Colonic mucosa (tissue), 4 donors: ENCODE data around the gene GET4. TPM values are rescaled to one million over a fixed set of nuclear protein-coding genes. Genes with fewer than 3 reads are reported as not detected.
"Not testable (repeated sequence)": the region's sequence is repeated elsewhere in the genome, so short reads cannot be mapped to it uniquely, and the experiment has no call there.

Source experiments
- DNase-seq: peaks from one replicate; pipeline ENCODE4 v3.0.0-alpha.2; 2020
- H3K27ac ChIP-seq: fragments of 200-600 bp; one replicate; pipeline ENCODE4 v1.8.0; 2021
- H3K27me3 ChIP-seq: fragments of 200-600 bp; one replicate; pipeline ENCODE4 v1.8.0; 2021
- H3K36me3 ChIP-seq: fragments of 200-600 bp; one replicate; pipeline ENCODE4 v1.8.0; 2021
- H3K4me1 ChIP-seq: fragments of 200-600 bp; one replicate; pipeline ENCODE4 v1.8.0; 2021; ENCODE audit warnings: mild to moderate bottlenecking
- H3K4me3 ChIP-seq: fragments of 200-600 bp; one replicate; pipeline ENCODE4 v1.8.0; 2021
- H3K9ac ChIP-seq, 2 donors: one replicate each; pipeline ENCODE4 v1.7.0; 2013; ENCODE audit warnings: control low read depth in 2 of 2, low read depth in 2 of 2, low read length in 2 of 2
- H3K9me3 ChIP-seq: fragments of 200-600 bp; one replicate; pipeline ENCODE4 v1.8.0; 2021
- intact Hi-C: fragments of 100-400 bp; cut with DNase I; formaldehyde crosslinking; loops from one replicate; pipeline ENCODE4 v1.14.1; 2022
- total RNA-seq, 2 donors: library from RNA; stranded (reverse); fragmentation: NEBNext Ultra II Directional in 1 of 2; extraction: Animal tissue kit (Norgen Biotek cat#: 25700) in 1 of 2; gene quantifications; one replicate each; pipeline ENCODE4 v1.2.1, GENCODE V29; 2021
- TF ChIP-seq, protein P1 (sequence below): fragments of 200-600 bp; IDR thresholded peaks from one replicate; pipeline ENCODE4 v1.8.0; 2022; ENCODE audit warnings: antibody characterized with exemption, mild to moderate bottlenecking
- donor health status: healthy.
- donor health status: DM: no; HTN: no; CAD: no.
- donor health status: DM: no; HTN: no; CAD: no.

Gene GET4
- total RNA-seq, 2 donors from 2014 or later: 33.0 to 35.9 TPM

DNA sequence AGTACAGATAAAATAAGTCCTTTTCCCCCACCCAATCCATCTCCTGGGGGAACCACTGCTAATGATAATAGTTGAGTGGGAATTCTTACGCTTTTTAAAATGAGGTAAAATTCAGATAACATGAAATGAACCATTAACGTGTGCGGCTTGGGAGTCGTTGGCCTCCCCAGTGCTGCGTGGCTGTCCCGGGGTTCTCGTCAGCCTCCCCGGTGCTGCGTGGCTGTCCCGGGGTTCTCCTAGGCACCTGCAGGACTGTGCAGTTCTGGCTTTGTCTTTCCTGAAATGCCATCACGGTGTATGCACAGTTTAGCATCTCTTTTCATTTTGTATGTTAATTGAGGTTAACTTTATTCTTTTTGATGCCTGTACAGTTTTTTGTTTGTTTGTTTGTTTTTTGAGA lies 30.6 kb upstream of the GET4 start:
- no peak overlapping the region for H3K9ac ChIP-seq
- H3K4me3 ChIP-seq: no peak overlapping the region
- intact Hi-C loops: no loop called here
- H3K9me3 ChIP-seq: no peaks in the 10 kb centered on the region
- H3K27me3 ChIP-seq: no peaks in the 10 kb centered on the region
- H3K27ac ChIP-seq: no peak overlapping the region
- H3K36me3 ChIP-seq: peaks cover 9% of the 10 kb centered on the region
- TF ChIP-seq, protein P1, sequence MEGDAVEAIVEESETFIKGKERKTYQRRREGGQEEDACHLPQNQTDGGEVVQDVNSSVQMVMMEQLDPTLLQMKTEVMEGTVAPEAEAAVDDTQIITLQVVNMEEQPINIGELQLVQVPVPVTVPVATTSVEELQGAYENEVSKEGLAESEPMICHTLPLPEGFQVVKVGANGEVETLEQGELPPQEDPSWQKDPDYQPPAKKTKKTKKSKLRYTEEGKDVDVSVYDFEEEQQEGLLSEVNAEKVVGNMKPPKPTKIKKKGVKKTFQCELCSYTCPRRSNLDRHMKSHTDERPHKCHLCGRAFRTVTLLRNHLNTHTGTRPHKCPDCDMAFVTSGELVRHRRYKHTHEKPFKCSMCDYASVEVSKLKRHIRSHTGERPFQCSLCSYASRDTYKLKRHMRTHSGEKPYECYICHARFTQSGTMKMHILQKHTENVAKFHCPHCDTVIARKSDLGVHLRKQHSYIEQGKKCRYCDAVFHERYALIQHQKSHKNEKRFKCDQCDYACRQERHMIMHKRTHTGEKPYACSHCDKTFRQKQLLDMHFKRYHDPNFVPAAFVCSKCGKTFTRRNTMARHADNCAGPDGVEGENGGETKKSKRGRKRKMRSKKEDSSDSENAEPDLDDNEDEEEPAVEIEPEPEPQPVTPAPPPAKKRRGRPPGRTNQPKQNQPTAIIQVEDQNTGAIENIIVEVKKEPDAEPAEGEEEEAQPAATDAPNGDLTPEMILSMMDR: no peak
- DNase-seq: no peak
- H3K4me1 ChIP-seq: no peaks in the 10 kb centered on the region

GRCh38 chr7:846958-847650 lies 29.2 kb upstream of the GET4 start:
- H3K27ac ChIP-seq, DNase-seq, intact Hi-C loops, H3K27me3 ChIP-seq, H3K4me1 ChIP-seq, H3K9ac ChIP-seq, H3K4me3 ChIP-seq, H3K9me3 ChIP-seq: not testable (repeated sequence)
- H3K36me3 ChIP-seq: peaks cover 10% of the 10 kb centered on the region

DNA sequence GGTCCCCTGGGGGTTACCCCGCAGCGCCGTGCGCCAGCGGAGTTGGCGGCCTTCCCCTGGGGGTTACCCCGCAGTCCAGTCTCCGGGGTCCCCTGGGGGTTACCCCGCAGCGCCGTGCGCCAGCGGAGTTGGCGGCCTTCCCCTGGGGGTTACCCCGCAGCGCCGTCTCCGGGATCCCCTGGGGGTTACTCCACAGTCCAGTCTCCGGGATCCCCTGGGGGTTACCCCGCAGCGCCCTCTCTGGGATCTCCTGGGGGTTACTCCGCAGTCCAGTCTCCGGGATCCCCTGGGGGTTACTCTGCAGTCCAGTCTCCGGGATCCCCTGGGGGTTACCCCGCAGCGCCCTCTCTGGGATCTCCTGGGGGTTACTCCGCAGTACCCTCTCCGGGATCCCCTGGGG lies 28.6 kb upstream of the GET4 start:
- H3K4me1 ChIP-seq, H3K9ac ChIP-seq, H3K4me3 ChIP-seq, H3K27ac ChIP-seq, intact Hi-C loops, DNase-seq, H3K27me3 ChIP-seq, H3K9me3 ChIP-seq: not testable (repeated sequence)
- H3K36me3 ChIP-seq: peaks cover 16% of the 10 kb centered on the region

GRCh38 chr7:849145-849544 lies 27.2 kb upstream of the GET4 start:
- DNase-seq: no peak
- no peak overlapping the region for H3K9ac ChIP-seq
- H3K4me1 ChIP-seq: no peaks in the 10 kb centered on the region
- TF ChIP-seq, protein P1: no peak
- no peaks in the 10 kb centered on the region for H3K9me3 ChIP-seq
- intact Hi-C loops: no loop called here
- H3K27me3 ChIP-seq: no peaks in the 10 kb centered on the region
- H3K36me3 ChIP-seq: peaks cover 16% of the 10 kb centered on the region
- no peak overlapping the region for H3K27ac ChIP-seq
- no peak overlapping the region for H3K4me3 ChIP-seq

DNA sequence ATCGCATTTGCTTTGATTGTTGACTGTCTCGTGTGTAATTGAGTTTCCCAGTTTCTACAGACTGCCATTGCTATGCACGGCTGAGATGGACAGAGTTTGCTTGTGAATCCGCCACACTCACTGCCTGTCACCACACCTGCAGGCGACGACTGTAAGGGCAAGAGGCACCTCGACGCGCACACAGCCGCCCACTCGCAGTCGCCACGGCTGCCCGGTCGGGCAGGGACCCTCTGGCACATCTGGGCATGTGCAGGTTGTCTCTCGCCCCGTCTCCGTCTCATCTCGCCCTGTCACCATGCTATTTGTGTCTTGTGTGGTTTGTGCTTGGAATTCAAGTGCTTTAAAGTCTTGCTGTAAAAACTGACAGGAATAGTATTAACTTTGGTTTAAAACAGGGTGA lies 26.6 kb upstream of the GET4 start:
- H3K9ac ChIP-seq: no peak overlapping the region
- DNase-seq: no peak
- peaks cover 16% of the 10 kb centered on the region for H3K36me3 ChIP-seq
- no peak overlapping the region for H3K27ac ChIP-seq
- TF ChIP-seq, protein P1: no peak
- no peak overlapping the region for H3K4me3 ChIP-seq
- H3K9me3 ChIP-seq: no peaks in the 10 kb centered on the region
- intact Hi-C loops: no loop called here
- no peaks in the 10 kb centered on the region for H3K27me3 ChIP-seq
- H3K4me1 ChIP-seq: no peaks in the 10 kb centered on the region

DNA sequence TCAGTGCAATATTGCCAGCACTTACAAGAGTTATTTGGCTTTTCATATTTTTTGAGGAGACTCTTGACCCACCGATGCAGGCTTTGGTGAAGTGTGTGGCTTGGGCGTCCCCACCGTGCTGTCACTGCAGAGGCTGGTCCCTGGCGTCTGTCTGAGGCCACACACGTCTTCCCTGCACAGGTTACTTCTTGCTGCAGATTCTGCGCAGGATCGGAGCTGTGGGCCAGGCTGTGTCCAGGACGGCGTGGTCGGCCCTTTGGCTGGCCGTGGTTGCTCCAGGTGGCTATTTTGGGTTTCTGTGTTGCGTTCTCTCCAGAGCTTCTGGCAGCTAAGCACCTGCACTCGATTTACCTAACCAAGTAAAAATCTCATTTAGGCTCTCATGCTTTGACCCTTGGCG lies 25.1 kb upstream of the GET4 start:
- Histone ChIP-seq H3K4me1 (no peaks in the 10 kb centered on the region), H3K27ac (no peak overlapping the region), H3K9ac (no peak overlapping the region), H3K9me3 (no peaks in the 10 kb centered on the region), H3K4me3 (no peak overlapping the region), H3K27me3 (no peaks in the 10 kb centered on the region), H3K36me3 (peaks cover 16% of the 10 kb centered on the region)
- no peak for DNase-seq
- TF ChIP-seq, protein P1: no peak
- intact Hi-C loops: no loop called here
